HG02571 (cell line): ENCODE data around the gene SLC2A4RG.

Experiments used
- ATAC-seq: cut with Tn5 transposase; IDR thresholded peaks from one replicate; pipeline ENCODE4 v1.9.1; 2021; ENCODE audit warnings: mild to moderate bottlenecking, moderate library complexity; ENCODE audit not compliant: unreplicated experiment

Gene SLC2A4RG

GRCh38 chr20:63699466-63700198 lies 39.9 kb upstream of the SLC2A4RG start:
- no peak for ATAC-seq

GRCh38 chr20:63700199-63701050 lies 39.2 kb upstream of the SLC2A4RG start:
- no peak for ATAC-seq

GRCh38 chr20:63701051-63701328 lies 38.6 kb upstream of the SLC2A4RG start:
- no peak for ATAC-seq

GRCh38 chr20:63701329-63702035 lies 38.1 kb upstream of the SLC2A4RG start:
- no peak for ATAC-seq

- no peak for ATAC-seq
Measured at GRCh38 chr20:63702036-63702665, 37.4 kb upstream of the SLC2A4RG start.

- no peak for ATAC-seq
Measured at GRCh38 chr20:63702751-63703470, 36.7 kb upstream of the SLC2A4RG start.

GRCh38 chr20:63703471-63703975 lies 36.1 kb upstream of the SLC2A4RG start:
- no peak for ATAC-seq

- no peak for ATAC-seq
Measured at GRCh38 chr20:63703976-63704748, 35.4 kb upstream of the SLC2A4RG start.

GRCh38 chr20:63704749-63705117 lies 34.8 kb upstream of the SLC2A4RG start:
- ATAC-seq = no peak

GRCh38 chr20:63705232-63706026 lies 34.1 kb upstream of the SLC2A4RG start:
- ATAC-seq = no peak

- no peak for ATAC-seq
Measured at GRCh38 chr20:63706027-63706695, 33.4 kb upstream of the SLC2A4RG start.

- peak; percentile 28 for ATAC-seq
Measured at GRCh38 chr20:63706852-63707557, 32.6 kb upstream of the SLC2A4RG start.

GRCh38 chr20:63707558-63708300 lies 31.8 kb upstream of the SLC2A4RG start, which contains the start of the genes ARFRP1 and ZGPAT:
TSS of gene ARFRP1 (minus strand) at chr20:63707976. CDS start at chr20:63707091, 885 bp downstream.
TSS of gene ZGPAT (plus strand) at chr20:63708039. CDS start at chr20:63708581, 542 bp downstream.
- peak; percentile 74 for ATAC-seq

- peak; percentile 8 for ATAC-seq
Measured at GRCh38 chr20:63708301-63709148, 31.1 kb upstream of the SLC2A4RG start.

- no peak for ATAC-seq
Measured at GRCh38 chr20:63709149-63709527, 30.4 kb upstream of the SLC2A4RG start.

GRCh38 chr20:63711085-63711645 lies 28.4 kb upstream of the SLC2A4RG start:
- ATAC-seq = no peak
